NCI-H146 treated with DMSO at 0.1 percent for 48 hours (cell line): ENCODE results near the gene TC2N.
A peak's percentile ranks its signal among the peaks of the same experiment; 100 is the strongest.
"Not testable (repeated sequence)": the region's sequence is repeated elsewhere in the genome, so short reads cannot be mapped to it uniquely, and the experiment has no call there.

Experiments used
- DNase-seq: peaks from one replicate; lab custom pipeline; 2025; ENCODE audit not compliant: unreplicated experiment; lab: John Stamatoyannopoulos, UW

TC2N gene

GRCh38 chr14:91870001-91870400 is 2.7 kb upstream of the TC2N start:
- DNase-seq: no peak

- DNase-seq: no peak
These were observed 2.2 kb upstream of the TC2N start for GRCh38 chr14:91869556-91869955.

GRCh38 chr14:91866511-91867295 is 633 bp downstream of the TC2N start:
- no peak for DNase-seq

GRCh38 chr14:91866061-91866460 is 1.3 kb downstream of the TC2N start:
- DNase-seq: no peak

GRCh38 chr14:91862417-91862816 is 4.9 kb downstream of the TC2N start:
- DNase-seq: no peak

GRCh38 chr14:91861091-91861490 is 6.2 kb downstream of the TC2N start:
- no peak for DNase-seq

- no peak for DNase-seq
These were observed 7.1 kb downstream of the TC2N start for GRCh38 chr14:91860238-91860637.

GRCh38 chr14:91858536-91859275 is 8.6 kb downstream of the TC2N start:
- DNase-seq: no peak

GRCh38 chr14:91857614-91858013 is 9.7 kb downstream of the TC2N start:
- DNase-seq: no peak

GRCh38 chr14:91854327-91854934 is 12.9 kb downstream of the TC2N start:
- DNase-seq: no peak

GRCh38 chr14:91851563-91851962 is 15.8 kb downstream of the TC2N start:
- DNase-seq: no peak

- no peak for DNase-seq
These were observed 18.8 kb downstream of the TC2N start for GRCh38 chr14:91848504-91849001.

- no peak for DNase-seq
These were observed 19.6 kb downstream of the TC2N start for GRCh38 chr14:91847693-91848092.

- no peak for DNase-seq
These were observed 21.7 kb downstream of the TC2N start for GRCh38 chr14:91845652-91846051.

GRCh38 chr14:91845056-91845455 is 22.3 kb downstream of the TC2N start:
- DNase-seq: not testable (repeated sequence)

- no peak for DNase-seq
These were observed 23.3 kb downstream of the TC2N start for GRCh38 chr14:91844029-91844428.

- no peak for DNase-seq
These were observed 23.9 kb downstream of the TC2N start for GRCh38 chr14:91843437-91843836.

GRCh38 chr14:91841065-91841464 is 26.3 kb downstream of the TC2N start:
- no peak for DNase-seq

GRCh38 chr14:91839749-91840148 is 27.6 kb downstream of the TC2N start:
- no peak for DNase-seq

- no peak for DNase-seq
These were observed 30.3 kb downstream of the TC2N start for GRCh38 chr14:91837076-91837475.

- DNase-seq: peak; percentile 12
These were observed 31.2 kb downstream of the TC2N start for GRCh38 chr14:91835920-91836843.
